Osteoblast (primary cell): ENCODE results near the gene RSPO4. TPM values are rescaled to one million over a fixed set of nuclear protein-coding genes. Genes with fewer than 3 reads are reported as not detected.

ENCODE experiments used
- DNase-seq: peaks from one replicate; pipeline ENCODE4 v3.0.0; 2011; ENCODE audit warnings: low spot score, mixed read lengths; ENCODE audit not compliant: insufficient read length; ENCODE audit errors: missing footprints
- H2AFZ ChIP-seq: 2 replicates; pipeline ENCODE4 v1.6.0; 2011; ENCODE audit warnings: mild to moderate bottlenecking, low read length
- H3K27ac ChIP-seq: 2 replicates; pipeline ENCODE4 v1.5.1; 2011; ENCODE audit warnings: mild to moderate bottlenecking, low read depth, low read length, moderate library complexity
- H3K27me3 ChIP-seq: 2 replicates; pipeline ENCODE4 v1.6.0; 2012; ENCODE audit warnings: mild to moderate bottlenecking, control low read depth, inconsistent platforms, low read length, moderate library complexity; ENCODE audit not compliant: insufficient read depth
- H3K36me3 ChIP-seq: 2 replicates; pipeline ENCODE4 v1.5.1; 2011; ENCODE audit warnings: mild to moderate bottlenecking, low read length, control low read depth, moderate library complexity; ENCODE audit not compliant: insufficient read depth
- H3K4me1 ChIP-seq: 2 replicates; pipeline ENCODE4 v1.5.1; 2011; ENCODE audit warnings: mild to moderate bottlenecking, low read length, control low read depth, moderate library complexity; ENCODE audit not compliant: insufficient read depth
- H3K4me2 ChIP-seq: 2 replicates; pipeline ENCODE4 v1.6.0; 2011; ENCODE audit warnings: mild to moderate bottlenecking, low read length; ENCODE audit not compliant: insufficient read depth
- H3K4me3 ChIP-seq: fragments of 200-600 bp; sonication (generic); 3 replicates; pipeline ENCODE4 v1.5.1; 2012; ENCODE audit warnings: mild to moderate bottlenecking, low read length, inconsistent platforms; ENCODE audit not compliant: insufficient read depth
- H3K79me2 ChIP-seq: 2 replicates; pipeline ENCODE4 v1.6.0; 2012; ENCODE audit warnings: mild to moderate bottlenecking, low read length, control low read depth, inconsistent platforms; ENCODE audit not compliant: insufficient read depth
- H3K9me3 ChIP-seq: 2 replicates; pipeline ENCODE4 v1.5.1; 2011; ENCODE audit warnings: low read depth, low read length, control low read depth
- H4K20me1 ChIP-seq: 2 replicates; pipeline ENCODE4 v1.6.0; 2012; ENCODE audit warnings: mild to moderate bottlenecking, low read length, control low read depth; ENCODE audit not compliant: insufficient read depth
- total RNA-seq: library from RNA; depleted of rRNA; stranded (reverse); fragments of >200 nt; gene quantifications from 2 replicates; pipeline ENCODE4 v1.2.3, GENCODE V29; 2012
- TF ChIP-seq, protein P1 (sequence below): IDR thresholded peaks from 2 replicates; pipeline ENCODE4 v1.5.1; 2011; ENCODE audit warnings: mild to moderate bottlenecking, low read depth, low read length, moderate library complexity; ENCODE audit errors: extremely low read depth

The RSPO4 gene
- total RNA-seq, 1 donor, result not detected

DNA sequence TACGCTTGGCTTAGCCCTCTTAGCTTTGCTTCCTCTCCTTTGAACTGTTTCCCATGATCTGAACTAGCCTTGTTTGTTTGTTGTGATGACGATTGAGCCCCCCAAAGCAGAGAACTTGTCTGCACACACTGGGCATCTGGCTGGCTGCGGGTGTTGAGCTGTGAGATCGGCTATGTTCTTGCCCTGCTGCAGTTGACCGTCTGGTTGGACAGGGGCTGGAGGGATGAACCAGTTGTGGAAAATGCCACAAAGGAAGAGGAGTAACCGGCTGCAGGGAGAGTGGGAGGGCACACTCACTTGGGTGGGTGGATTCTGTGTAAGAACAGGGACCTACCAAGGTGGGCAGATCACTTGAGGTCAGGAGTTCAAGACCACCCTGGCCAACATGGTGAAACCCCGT lies 12.4 kb upstream of the RSPO4 start:
- no peak for DNase-seq
- H2AFZ ChIP-seq, result no peak overlapping the region
- no peak overlapping the region for H3K27ac ChIP-seq
- no peak overlapping the region for H3K4me2 ChIP-seq
- H4K20me1 ChIP-seq, result no peaks in the 10 kb centered on the region
- TF ChIP-seq, protein P1, sequence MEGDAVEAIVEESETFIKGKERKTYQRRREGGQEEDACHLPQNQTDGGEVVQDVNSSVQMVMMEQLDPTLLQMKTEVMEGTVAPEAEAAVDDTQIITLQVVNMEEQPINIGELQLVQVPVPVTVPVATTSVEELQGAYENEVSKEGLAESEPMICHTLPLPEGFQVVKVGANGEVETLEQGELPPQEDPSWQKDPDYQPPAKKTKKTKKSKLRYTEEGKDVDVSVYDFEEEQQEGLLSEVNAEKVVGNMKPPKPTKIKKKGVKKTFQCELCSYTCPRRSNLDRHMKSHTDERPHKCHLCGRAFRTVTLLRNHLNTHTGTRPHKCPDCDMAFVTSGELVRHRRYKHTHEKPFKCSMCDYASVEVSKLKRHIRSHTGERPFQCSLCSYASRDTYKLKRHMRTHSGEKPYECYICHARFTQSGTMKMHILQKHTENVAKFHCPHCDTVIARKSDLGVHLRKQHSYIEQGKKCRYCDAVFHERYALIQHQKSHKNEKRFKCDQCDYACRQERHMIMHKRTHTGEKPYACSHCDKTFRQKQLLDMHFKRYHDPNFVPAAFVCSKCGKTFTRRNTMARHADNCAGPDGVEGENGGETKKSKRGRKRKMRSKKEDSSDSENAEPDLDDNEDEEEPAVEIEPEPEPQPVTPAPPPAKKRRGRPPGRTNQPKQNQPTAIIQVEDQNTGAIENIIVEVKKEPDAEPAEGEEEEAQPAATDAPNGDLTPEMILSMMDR, result no peak
- no peaks in the 10 kb centered on the region for H3K4me1 ChIP-seq
- no peaks in the 10 kb centered on the region for H3K36me3 ChIP-seq
- H3K27me3 ChIP-seq, result no peaks in the 10 kb centered on the region
- H3K4me3 ChIP-seq, result no peak overlapping the region
- H3K79me2 ChIP-seq, result no peaks in the 10 kb centered on the region
- no peaks in the 10 kb centered on the region for H3K9me3 ChIP-seq

DNA sequence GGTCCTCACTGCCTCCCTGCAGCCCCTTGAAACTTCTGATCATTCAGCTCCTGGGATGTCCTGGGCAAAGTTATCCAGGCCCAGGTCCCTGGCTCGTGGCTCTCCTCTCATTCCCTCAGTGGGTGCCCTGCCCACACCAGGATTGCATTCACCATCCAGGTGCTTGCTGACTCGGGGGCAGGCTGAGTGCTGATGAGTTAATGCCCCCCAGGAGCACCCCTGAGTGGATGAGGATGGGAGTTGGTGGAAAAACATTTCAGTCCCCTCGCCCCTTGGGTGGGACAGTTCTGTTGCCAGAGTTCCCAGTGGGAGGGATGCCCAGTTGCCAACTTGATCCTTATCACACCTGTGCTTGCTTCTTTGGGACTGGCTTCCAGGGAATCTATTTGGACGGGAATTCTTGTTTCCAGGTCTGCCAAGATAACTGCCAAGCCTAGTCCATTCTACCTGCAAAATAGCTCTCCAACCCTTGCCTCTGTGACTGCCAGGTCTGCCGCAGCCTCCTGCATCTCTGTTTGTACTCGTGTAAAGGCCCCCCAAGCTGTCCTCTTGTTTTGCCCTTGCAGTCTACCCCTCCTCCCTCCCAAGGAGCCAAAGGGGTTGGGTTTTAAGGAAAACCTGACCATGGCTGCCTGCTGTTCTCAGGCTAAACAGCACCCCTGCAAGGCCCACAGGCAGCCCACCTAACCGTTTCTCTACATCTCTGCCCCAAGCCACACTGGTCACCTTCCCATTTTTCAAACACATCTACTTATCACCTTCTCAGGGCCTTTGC lies 11.6 kb upstream of the RSPO4 start:
- Histone ChIP-seq H2AFZ (no peak overlapping the region), H3K4me2 (no peak overlapping the region), H3K27me3 (no peaks in the 10 kb centered on the region), H3K79me2 (no peaks in the 10 kb centered on the region), H3K9me3 (no peaks in the 10 kb centered on the region), H3K4me3 (no peak overlapping the region), H3K4me1 (no peaks in the 10 kb centered on the region), H3K27ac (no peak overlapping the region), H3K36me3 (no peaks in the 10 kb centered on the region), H4K20me1 (no peaks in the 10 kb centered on the region)
- no peak for DNase-seq
- TF ChIP-seq, protein P1, result no peak

DNA sequence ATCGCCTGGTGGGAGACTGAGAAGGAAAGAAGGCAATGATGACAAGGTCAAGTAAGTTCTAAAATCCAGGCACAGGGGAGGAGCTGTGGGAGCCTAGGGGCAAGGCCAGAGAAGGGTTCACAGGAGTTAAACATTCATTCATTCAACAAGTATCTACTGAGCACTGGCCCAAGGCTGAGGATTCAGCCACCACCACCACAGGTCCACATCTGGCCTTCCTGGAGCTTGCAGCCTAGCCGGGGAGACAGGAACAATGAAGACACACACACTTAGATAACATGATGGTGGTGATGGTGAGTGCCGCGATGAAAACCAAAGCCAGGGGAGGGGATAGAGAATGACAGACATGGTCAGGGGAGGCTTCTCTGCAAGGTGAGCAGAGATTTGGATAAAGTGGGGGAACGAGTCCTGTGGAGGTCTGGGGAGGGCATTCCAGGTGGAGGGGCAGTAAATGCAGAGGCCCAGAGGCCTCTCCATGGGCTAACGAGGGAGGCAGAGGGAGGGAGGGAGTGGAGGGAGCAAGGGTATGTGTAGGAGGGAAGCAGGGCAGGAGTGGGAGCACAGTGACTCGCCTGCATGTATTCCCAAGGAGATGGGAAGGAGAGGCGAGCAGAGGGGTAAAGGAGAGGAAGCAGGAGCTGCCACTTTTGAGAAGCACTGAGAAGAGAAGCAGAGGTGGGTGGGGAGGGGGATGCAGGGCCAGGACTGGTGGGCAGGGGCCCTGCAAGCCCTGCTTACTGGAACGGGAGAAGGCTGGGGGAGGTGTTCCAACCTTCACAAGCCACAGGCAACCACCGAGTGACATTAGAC lies 10.5 kb upstream of the RSPO4 start:
- Histone ChIP-seq H3K9me3 (no peaks in the 10 kb centered on the region), H2AFZ (no peak overlapping the region), H3K36me3 (no peaks in the 10 kb centered on the region), H3K27ac (no peak overlapping the region), H4K20me1 (no peaks in the 10 kb centered on the region), H3K4me1 (no peaks in the 10 kb centered on the region), H3K79me2 (no peaks in the 10 kb centered on the region), H3K4me3 (no peak overlapping the region), H3K27me3 (no peaks in the 10 kb centered on the region), H3K4me2 (no peak overlapping the region)
- DNase-seq, result no peak
- TF ChIP-seq, protein P1, result no peak

DNA sequence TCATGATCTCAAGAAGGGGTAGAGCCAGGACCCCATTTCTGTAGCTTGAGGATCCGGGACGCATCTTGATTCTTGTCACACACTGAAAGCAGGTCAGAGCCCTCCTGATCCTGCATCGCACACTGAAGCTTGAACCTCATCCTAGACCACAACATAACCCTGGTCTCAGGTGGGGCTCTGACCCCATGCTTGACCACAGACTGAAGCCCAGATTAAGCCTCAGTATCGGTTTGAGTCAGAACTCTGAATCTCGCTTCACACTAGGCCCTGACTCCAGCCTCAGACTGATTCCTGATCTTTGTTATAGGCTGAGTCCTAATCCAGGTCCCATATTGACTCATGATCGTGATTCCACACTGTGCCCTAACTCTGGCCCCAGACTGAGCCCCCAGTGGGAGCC lies 8.5 kb upstream of the RSPO4 start:
- Histone ChIP-seq H3K27me3 (no peaks in the 10 kb centered on the region), H4K20me1 (no peaks in the 10 kb centered on the region), H3K4me2 (no peak overlapping the region), H3K9me3 (no peaks in the 10 kb centered on the region), H3K36me3 (no peaks in the 10 kb centered on the region), H3K4me3 (no peak overlapping the region), H3K79me2 (no peaks in the 10 kb centered on the region), H2AFZ (no peak overlapping the region), H3K27ac (no peak overlapping the region), H3K4me1 (no peaks in the 10 kb centered on the region)
- DNase-seq, result no peak
- TF ChIP-seq, protein P1, result no peak
